ENCODE results near the gene GPR87. TPM values are rescaled to one million over a fixed set of nuclear protein-coding genes. Genes with fewer than 3 reads are reported as not detected.

Gene GPR87
- polyA plus RNA-seq, 2 of the 4 experiments (the other 2 are of a cell fraction): 0.41 to 0.52 TPM

- FAIRE-seq (no peak), ATAC-seq (peak; percentile 97), DNase-seq (ENCODE audit: low read depth in 1 of 2, low spot score in 1 of 2) (peak; percentile 61 to 82)
- Histone ChIP-seq H3K4me1 (peaks cover 26% of the 10 kb centered on the region), H3K27ac (peak overlapping the region; percentile 72 to 84), H3K9me3 (no peaks in the 10 kb centered on the region), H3K4me3 (no peak overlapping the region), H3K4me2 (peak overlapping the region; percentile 63)
- ChIA-PET POLR2A (interaction anchor here (0.6 to 2.5 kb wide), 6 partner anchors 11 to 1265 kb away, joined by 3 to 11 read pairs (median 4); partner anchors contain the start of gene GPR87), CTCF (interaction anchor here (0.5 to 6.1 kb wide), 18 partner anchors 9 to 1047 kb away, joined by 3 to 47 read pairs (median 3); no protein-coding TSS in a partner anchor)
- 35% methylated on average over 7 of the region's 7 CpGs for WGBS (ENCODE audit: missing lambda C conversion rate)
- TF ChIP-seq MAX (IDR thresholded peaks at IDR 0.05) (peak; percentile 63), HDAC2 (IDR thresholded peaks at IDR 0.05) (no peak), MAZ (IDR thresholded peaks at IDR 0.05; ENCODE audit: borderline replicate concordance, low read depth, low read length) (no peak), HOXB13 (CRISPR knock-in tag; IDR thresholded peaks at IDR 0.05; ENCODE audit: low read depth) (no peak), EHMT2 (IDR thresholded peaks at IDR 0.05; ENCODE audit: low read depth) (no peak), KDM1A (IDR thresholded peaks at IDR 0.05; ENCODE audit: low read depth) (no peak), HES2 (IDR thresholded peaks at IDR 0.05) (peak; percentile 51; the same call in 1 of the 2 replicates), GATA3 (IDR thresholded peaks at IDR 0.05; ENCODE audit: borderline replicate concordance) (peak; percentile 91), HOXA7 (CRISPR knock-in tag; IDR thresholded peaks at IDR 0.05) (no peak), ELK1 (IDR thresholded peaks at IDR 0.05; ENCODE audit: low read depth, low read length) (no peak), RCOR1 (IDR thresholded peaks at IDR 0.05; ENCODE audit: low read depth, low read length) (no peak), JUN (IDR thresholded peaks at IDR 0.05) (peak in 1 of 2 experiments; percentile 60; a peak in 3 of 5 replicates), CBX2 (IDR thresholded peaks at IDR 0.05; ENCODE audit: borderline replicate concordance, low read depth) (no peak), ZC3H11A (IDR thresholded peaks at IDR 0.05) (no peak), CHD4 (IDR thresholded peaks at IDR 0.05; ENCODE audit: borderline replicate concordance) (no peak), POLR2AphosphoS2 (conservative IDR thresholded peaks at IDR 0.05; ENCODE audit: low read length) (no peak), E2F6 (IDR thresholded peaks at IDR 0.05; ENCODE audit: borderline replicate concordance, low read depth) (no peak), RARB (CRISPR knock-in tag; IDR thresholded peaks at IDR 0.05) (no peak), ATOH8 (CRISPR knock-in tag; IDR thresholded peaks at IDR 0.05; ENCODE audit: low read depth) (no peak), ZFP36 (IDR thresholded peaks at IDR 0.05; ENCODE audit: borderline replicate concordance, partially characterized antibody) (no peak), NPAS2 (CRISPR knock-in tag; IDR thresholded peaks at IDR 0.05; ENCODE audit: borderline replicate concordance) (no peak), KDM5A (IDR thresholded peaks at IDR 0.05) (no peak), CTCF (IDR thresholded peaks at IDR 0.05) (peak; percentile 28; the same call in 1 of the 3 replicates), HEYL (CRISPR knock-in tag; IDR thresholded peaks at IDR 0.05) (no peak), JUNB (IDR thresholded peaks at IDR 0.05) (peak; percentile 39), HMGXB4 (CRISPR knock-in tag; IDR thresholded peaks at IDR 0.05; ENCODE audit: borderline replicate concordance) (no peak), FOXS1 (CRISPR knock-in tag; IDR thresholded peaks at IDR 0.05) (no peak), BCL3 (IDR thresholded peaks at IDR 0.05) (peak; percentile 38; the same call in 1 of the 3 replicates), FOSB (CRISPR knock-in tag; IDR thresholded peaks at IDR 0.05) (no peak), CHD2 (IDR thresholded peaks at IDR 0.05; ENCODE audit: low read length, partially characterized antibody) (no peak), MAFK (IDR thresholded peaks at IDR 0.05; ENCODE audit: partially characterized antibody) (no peak), EP300 (IDR thresholded peaks at IDR 0.05) (peak in 1 of 2 experiments; percentile 40; a peak in 1 of 5 replicates), MYC (IDR thresholded peaks at IDR 0.05; ENCODE audit: borderline replicate concordance, low read length) (no peak)
Measured at GRCh38 chr3:151305060-151305774, 11.4 kb downstream of the GPR87 start.
